ENCODE results near the gene SAAL1. TPM values are rescaled to one million over a fixed set of nuclear protein-coding genes. Genes with fewer than 3 reads are reported as not detected.

Gene SAAL1
- total RNA-seq, 1 experiment from 2014 or later: 32.1 TPM

DNA sequence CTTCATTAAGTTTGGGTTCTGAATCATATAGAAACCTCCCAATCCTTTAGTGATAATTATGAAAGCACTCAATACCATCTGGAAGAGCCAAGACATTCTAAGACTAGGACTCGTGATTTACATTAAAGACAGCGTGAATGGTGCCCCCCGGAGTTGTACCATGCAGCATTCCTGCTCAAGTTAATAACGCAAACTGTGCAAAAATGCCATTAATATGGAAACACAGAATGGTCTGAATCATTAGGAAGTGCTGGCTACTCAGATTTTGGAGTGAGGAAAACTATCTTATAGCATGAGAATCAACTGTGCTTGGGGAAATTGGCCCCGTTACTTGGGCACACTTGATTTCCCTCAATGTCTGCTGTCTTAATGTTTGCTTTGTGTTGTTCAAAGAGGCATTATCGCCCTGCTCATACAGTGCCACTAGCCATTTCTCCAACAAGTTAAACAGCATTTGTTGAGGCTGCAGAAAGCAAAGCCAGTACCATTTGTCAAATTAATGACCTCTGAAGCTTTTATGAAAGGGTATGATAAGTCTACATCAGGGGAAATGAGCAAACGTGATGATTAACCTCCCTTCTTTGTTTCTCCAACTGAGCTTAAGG lies 41.3 kb downstream of the SAAL1 start:
- Histone ChIP-seq H3K27ac (no peak overlapping the region), H3K4me1 (replicated peaks; ENCODE audit: insufficient read depth) (no peaks in the 10 kb centered on the region), H3K36me3 (ENCODE audit: low read depth) (no peaks in the 10 kb centered on the region), H3K4me2 (no peak overlapping the region), H4K20me1 (ENCODE audit: insufficient read depth) (no peaks in the 10 kb centered on the region), H3K9me3 (ENCODE audit: insufficient read depth, low read depth) (no peaks in the 10 kb centered on the region), H3K9me2 (ENCODE audit: insufficient read depth) (no peaks in the 10 kb centered on the region), H2AFZ (no peak overlapping the region), H3K27me3 (ENCODE audit: insufficient read depth, low read depth) (no peaks in the 10 kb centered on the region), H3K4me3 (no peak overlapping the region), H3K79me2 (ENCODE audit: low read depth) (no peaks in the 10 kb centered on the region), H3F3A (ENCODE audit: insufficient read depth, low read depth) (no peaks in the 10 kb centered on the region)
- DNase-seq: no peak
- intact Hi-C loops (cut with micrococcal nuclease; ENCODE audit: unreplicated experiment): no loop called here
- no TSS peak for BruUV-seq (replicated peaks)
- ChIA-PET POLR2A (ENCODE audit: unreplicated experiment) (no interaction called here), CTCF (no interaction called here)
- TF ChIP-seq, protein P1, sequence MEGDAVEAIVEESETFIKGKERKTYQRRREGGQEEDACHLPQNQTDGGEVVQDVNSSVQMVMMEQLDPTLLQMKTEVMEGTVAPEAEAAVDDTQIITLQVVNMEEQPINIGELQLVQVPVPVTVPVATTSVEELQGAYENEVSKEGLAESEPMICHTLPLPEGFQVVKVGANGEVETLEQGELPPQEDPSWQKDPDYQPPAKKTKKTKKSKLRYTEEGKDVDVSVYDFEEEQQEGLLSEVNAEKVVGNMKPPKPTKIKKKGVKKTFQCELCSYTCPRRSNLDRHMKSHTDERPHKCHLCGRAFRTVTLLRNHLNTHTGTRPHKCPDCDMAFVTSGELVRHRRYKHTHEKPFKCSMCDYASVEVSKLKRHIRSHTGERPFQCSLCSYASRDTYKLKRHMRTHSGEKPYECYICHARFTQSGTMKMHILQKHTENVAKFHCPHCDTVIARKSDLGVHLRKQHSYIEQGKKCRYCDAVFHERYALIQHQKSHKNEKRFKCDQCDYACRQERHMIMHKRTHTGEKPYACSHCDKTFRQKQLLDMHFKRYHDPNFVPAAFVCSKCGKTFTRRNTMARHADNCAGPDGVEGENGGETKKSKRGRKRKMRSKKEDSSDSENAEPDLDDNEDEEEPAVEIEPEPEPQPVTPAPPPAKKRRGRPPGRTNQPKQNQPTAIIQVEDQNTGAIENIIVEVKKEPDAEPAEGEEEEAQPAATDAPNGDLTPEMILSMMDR (conservative IDR thresholded peaks at IDR 0.05): no peak
- no peak for TF ChIP-seq EZH2 (IDR thresholded peaks at IDR 0.05; ENCODE audit: low read depth)

DNA sequence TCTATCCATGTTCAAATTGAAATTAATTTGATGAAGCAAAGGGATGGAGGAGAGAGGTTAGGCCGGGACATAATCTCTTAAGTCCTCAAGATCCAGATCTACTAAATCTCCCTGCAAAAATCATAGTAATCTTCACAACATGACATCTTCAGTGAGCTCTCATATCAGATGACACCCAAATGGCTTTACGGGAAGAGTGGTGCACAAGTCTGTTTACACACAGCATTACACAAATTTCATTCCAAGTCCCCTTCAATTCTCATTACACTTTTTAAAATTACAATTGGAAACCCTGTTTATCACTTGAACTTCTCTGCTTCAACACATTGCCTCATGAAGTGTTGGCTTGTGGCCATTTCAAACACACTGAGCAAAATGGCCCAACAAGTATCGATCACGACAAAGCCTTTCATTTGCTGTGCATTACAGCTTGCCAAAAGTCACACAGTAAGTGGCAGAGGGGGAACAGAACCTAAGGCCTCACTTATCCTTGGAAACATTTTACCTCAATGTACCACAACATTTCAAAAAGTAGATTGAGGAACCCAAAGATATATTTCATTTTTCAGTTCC lies 41.9 kb downstream of the SAAL1 start:
- CTCF ChIA-PET: interaction anchor here (0.5 kb wide), 1 partner anchor 330 kb away, joined by 3 read pairs; no protein-coding TSS in a partner anchor
- H3F3A ChIP-seq (ENCODE audit: insufficient read depth, low read depth): no peaks in the 10 kb centered on the region
- no peak overlapping the region for H3K27ac ChIP-seq
- H4K20me1 ChIP-seq (ENCODE audit: insufficient read depth): no peaks in the 10 kb centered on the region
- no peaks in the 10 kb centered on the region for H3K36me3 ChIP-seq (ENCODE audit: low read depth)
- POLR2A ChIA-PET (ENCODE audit: unreplicated experiment): interaction anchor here (0.6 kb wide), 1 partner anchor 218 kb away, joined by 6 read pairs; no protein-coding TSS in a partner anchor
- H3K79me2 ChIP-seq (ENCODE audit: low read depth): no peaks in the 10 kb centered on the region
- H3K4me1 ChIP-seq (replicated peaks; ENCODE audit: insufficient read depth): no peaks in the 10 kb centered on the region
- intact Hi-C loops (cut with micrococcal nuclease; ENCODE audit: unreplicated experiment): no loop called here
- no TSS peak for BruUV-seq (replicated peaks)
- H2AFZ ChIP-seq: no peak overlapping the region
- no peaks in the 10 kb centered on the region for H3K9me3 ChIP-seq (ENCODE audit: insufficient read depth, low read depth)
- H3K9me2 ChIP-seq (ENCODE audit: insufficient read depth): no peaks in the 10 kb centered on the region
- no peak for TF ChIP-seq EZH2 (IDR thresholded peaks at IDR 0.05; ENCODE audit: low read depth)
- TF ChIP-seq, protein P1 (conservative IDR thresholded peaks at IDR 0.05): no peak
- no peak overlapping the region for H3K4me3 ChIP-seq
- no peak for DNase-seq
- H3K4me2 ChIP-seq: no peak overlapping the region
- H3K27me3 ChIP-seq (ENCODE audit: insufficient read depth, low read depth): no peaks in the 10 kb centered on the region

DNA sequence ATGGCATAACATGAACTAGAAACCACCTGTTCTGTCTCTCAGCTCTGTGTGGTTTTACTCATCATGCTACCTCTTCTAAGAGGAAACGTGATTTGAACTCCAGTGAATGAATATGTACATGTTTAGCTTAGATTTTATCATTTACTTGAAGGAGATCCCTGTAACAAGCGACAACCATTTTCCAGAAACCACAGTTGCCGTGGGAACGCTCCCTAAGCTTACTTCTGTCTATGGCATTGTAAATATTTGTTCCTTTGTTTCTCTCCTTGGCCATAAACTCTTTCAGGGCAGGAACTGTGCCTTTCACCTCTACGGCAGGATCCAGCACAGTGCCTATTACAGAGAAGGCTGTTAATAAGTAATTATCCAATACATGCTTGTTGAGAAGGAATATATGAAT lies 42.8 kb downstream of the SAAL1 start:
- no peaks in the 10 kb centered on the region for H3K4me1 ChIP-seq (replicated peaks; ENCODE audit: insufficient read depth)
- H3K27me3 ChIP-seq (ENCODE audit: insufficient read depth, low read depth): no peaks in the 10 kb centered on the region
- intact Hi-C loops (cut with micrococcal nuclease; ENCODE audit: unreplicated experiment): no loop called here
- H4K20me1 ChIP-seq (ENCODE audit: insufficient read depth): no peaks in the 10 kb centered on the region
- no TSS peak for BruUV-seq (replicated peaks)
- H3K4me2 ChIP-seq: no peak overlapping the region
- H3K4me3 ChIP-seq: no peak overlapping the region
- no peak for DNase-seq
- CTCF ChIA-PET: interaction anchor here (0.5 kb wide), 1 partner anchor 330 kb away, joined by 3 read pairs; no protein-coding TSS in a partner anchor
- H3K79me2 ChIP-seq (ENCODE audit: low read depth): no peaks in the 10 kb centered on the region
- no peaks in the 10 kb centered on the region for H3K9me2 ChIP-seq (ENCODE audit: insufficient read depth)
- H3K9me3 ChIP-seq (ENCODE audit: insufficient read depth, low read depth): no peaks in the 10 kb centered on the region
- H3K27ac ChIP-seq: no peak overlapping the region
- TF ChIP-seq, protein P1 (conservative IDR thresholded peaks at IDR 0.05): no peak
- TF ChIP-seq EZH2 (IDR thresholded peaks at IDR 0.05; ENCODE audit: low read depth): no peak
- H3K36me3 ChIP-seq (ENCODE audit: low read depth): no peaks in the 10 kb centered on the region
- H3F3A ChIP-seq (ENCODE audit: insufficient read depth, low read depth): no peaks in the 10 kb centered on the region
- POLR2A ChIA-PET (ENCODE audit: unreplicated experiment): interaction anchor here (0.6 kb wide), 1 partner anchor 217 kb away, joined by 6 read pairs; no protein-coding TSS in a partner anchor
- H2AFZ ChIP-seq: no peak overlapping the region

Data from PC-9 (cell line).